SKM-1 (cell line): ENCODE measurements around the gene NLGN3.

Experiments used
- DNase-seq: peaks from one replicate; lab custom pipeline; 2025; ENCODE audit not compliant: unreplicated experiment; lab: John Stamatoyannopoulos, UW

Gene NLGN3

DNA sequence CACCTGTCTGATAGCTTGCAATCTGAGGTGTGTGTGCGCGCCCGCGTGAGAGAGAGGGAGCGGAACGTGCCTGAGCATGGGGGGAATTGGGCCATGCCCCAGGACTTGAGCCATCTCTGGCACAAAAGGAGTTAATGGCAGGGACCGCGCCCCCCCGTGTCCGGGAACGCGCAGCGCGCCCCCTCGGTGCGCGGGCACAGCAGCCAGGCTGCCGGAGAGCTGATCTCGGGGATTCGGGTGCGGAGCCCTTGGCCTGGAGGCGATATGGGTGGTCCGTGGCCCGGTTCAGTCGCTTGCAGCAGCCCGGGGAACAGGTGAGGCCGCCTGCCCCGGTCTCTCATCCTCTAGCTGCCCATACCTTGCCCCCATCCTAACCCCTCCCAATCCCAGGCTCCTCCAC is at the start of gene NLGN3:
Gene NLGN3, plus strand, starts transcription at position 191 of the 400 bp plus-strand sequence. CDS start 2,909 bp downstream, outside the sequence.
- no peak for DNase-seq

GRCh38 chrX:71095033-71095432 is 49.6 kb upstream of the NLGN3 start:
- DNase-seq: no peak

DNA sequence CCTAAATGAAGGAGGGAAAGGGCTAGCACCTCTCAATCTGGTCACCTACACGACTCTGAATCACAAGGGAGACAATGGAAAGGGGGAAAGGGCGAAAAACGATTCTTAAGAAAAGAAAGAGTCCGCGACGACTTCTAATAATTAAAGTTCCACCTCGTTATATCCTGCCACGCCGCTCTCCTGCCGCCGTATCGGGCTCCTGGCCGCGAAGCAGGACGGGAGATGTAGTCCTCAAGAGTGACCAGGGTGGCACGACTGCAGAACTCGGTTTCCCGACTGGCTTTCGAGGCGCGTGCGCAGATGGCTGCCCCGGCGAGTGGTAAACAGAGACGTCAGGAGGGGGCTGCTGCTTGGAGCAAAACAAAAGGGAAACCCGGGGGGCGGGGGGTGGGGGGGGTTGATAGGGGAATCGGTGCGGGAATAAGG is 49.1 kb upstream of the NLGN3 start, which contains the start of gene FOXO4:
Gene FOXO4, plus strand, starts transcription at position 297 of the 426 bp plus-strand sequence. CDS start 678 bp downstream, outside the sequence.
- peak; percentile 61 for DNase-seq

- DNase-seq: no peak
Observed at GRCh38 chrX:71095981-71096759, 48.5 kb upstream of the NLGN3 start.

DNA sequence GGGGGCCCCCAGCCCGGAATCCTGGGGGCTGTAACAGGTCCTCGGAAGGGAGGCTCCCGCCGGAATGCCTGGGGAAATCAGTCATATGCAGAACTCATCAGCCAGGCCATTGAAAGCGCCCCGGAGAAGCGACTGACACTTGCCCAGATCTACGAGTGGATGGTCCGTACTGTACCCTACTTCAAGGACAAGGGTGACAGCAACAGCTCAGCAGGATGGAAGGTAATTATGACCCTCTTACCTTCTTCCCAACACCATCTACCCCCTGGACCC is 47.9 kb upstream of the NLGN3 start:
- DNase-seq: no peak

GRCh38 chrX:71098302-71098701 is 46.3 kb upstream of the NLGN3 start:
- DNase-seq: peak; percentile 14

DNA sequence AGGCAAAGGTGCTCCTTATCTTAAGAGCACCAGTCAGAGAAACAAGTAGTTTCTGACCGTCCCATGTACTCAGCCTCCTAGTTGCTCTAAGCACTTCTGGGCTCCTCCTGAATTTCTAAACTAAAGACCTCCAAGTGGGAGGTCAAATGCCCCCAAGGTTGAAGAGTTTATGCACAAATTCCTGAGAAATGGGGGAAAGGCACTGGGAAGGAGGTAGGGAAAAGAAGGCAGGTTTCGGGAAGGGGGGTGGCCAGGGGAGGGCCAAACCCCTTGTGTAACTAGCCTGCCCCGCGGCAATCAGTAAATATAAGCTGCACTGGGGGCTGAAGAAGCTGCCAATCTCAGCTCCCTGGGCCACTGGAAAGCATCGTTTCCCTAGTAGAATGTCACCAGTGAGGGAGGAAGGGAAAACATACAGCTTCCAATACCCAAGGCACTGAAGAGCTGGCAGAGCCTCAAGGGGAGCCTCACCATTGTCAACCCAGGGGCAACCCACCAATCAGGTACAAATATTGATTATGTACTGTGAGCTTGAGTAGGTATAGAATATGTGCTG is 45.6 kb upstream of the NLGN3 start:
- no peak for DNase-seq

DNA sequence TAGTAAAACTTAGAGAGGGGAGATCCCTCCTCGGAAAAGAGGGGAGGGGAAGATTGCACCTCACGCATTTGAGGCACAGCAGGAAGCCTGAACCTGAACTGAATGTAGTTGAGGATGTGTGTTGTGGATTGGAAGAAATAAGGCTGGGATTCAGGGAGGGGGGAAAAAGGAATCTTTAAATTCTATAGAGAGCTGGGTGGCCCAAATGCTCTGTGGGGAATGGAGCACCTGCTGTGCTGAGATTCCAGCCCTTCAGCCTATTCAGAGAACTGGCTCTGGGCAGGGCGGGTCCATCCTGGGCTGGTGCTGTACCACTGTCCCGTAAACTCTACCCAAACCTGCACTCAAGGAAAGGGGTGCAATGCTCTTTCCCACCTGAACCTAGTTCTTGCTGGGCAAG is 44.9 kb upstream of the NLGN3 start:
- DNase-seq: no peak

DNA sequence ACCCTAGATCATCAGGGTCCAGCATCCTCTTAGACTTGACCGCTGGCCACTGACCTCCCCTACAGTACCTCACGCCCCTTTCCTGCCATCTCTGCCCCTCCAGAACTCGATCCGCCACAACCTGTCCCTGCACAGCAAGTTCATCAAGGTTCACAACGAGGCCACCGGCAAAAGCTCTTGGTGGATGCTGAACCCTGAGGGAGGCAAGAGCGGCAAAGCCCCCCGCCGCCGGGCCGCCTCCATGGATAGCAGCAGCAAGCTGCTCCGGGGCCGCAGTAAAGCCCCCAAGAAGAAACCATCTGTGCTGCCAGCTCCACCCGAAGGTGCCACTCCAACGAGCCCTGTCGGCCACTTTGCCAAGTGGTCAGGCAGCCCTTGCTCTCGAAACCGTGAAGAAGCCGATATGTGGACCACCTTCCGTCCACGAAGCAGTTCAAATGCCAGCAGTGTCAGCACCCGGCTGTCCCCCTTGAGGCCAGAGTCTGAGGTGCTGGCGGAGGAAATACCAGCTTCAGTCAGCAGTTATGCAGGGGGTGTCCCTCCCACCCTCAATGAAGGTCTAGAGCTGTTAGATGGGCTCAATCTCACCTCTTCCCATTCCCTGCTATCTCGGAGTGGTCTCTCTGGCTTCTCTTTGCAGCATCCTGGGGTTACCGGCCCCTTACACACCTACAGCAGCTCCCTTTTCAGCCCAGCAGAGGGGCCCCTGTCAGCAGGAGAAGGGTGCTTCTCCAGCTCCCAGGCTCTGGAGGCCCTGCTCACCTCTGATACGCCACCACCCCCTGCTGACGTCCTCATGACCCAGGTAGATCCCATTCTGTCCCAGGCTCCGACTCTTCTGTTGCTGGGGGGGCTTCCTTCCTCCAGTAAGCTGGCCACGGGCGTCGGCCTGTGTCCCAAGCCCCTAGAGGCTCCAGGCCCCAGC is 43.8 kb upstream of the NLGN3 start:
- no peak for DNase-seq

DNA sequence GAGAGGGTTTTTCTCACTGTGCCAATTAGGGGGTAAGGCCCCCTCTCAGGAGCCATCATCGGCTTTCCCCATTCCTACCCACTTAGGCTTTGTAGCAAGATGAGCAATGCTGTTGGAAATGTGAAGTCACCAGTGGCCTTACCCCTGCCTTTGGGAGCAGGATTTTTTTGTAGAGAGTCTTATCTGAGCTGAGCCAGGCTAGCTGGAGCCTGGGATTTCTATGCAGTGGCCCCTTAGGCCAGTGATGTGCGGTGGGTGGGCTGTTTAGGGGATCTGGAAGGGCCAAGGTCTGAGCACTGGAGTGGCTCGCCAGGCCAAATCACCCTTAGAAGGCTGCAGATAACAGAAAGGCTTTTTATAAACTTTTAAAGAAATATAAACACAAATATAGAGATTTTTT is 42.3 kb upstream of the NLGN3 start:
- DNase-seq: no peak

DNA sequence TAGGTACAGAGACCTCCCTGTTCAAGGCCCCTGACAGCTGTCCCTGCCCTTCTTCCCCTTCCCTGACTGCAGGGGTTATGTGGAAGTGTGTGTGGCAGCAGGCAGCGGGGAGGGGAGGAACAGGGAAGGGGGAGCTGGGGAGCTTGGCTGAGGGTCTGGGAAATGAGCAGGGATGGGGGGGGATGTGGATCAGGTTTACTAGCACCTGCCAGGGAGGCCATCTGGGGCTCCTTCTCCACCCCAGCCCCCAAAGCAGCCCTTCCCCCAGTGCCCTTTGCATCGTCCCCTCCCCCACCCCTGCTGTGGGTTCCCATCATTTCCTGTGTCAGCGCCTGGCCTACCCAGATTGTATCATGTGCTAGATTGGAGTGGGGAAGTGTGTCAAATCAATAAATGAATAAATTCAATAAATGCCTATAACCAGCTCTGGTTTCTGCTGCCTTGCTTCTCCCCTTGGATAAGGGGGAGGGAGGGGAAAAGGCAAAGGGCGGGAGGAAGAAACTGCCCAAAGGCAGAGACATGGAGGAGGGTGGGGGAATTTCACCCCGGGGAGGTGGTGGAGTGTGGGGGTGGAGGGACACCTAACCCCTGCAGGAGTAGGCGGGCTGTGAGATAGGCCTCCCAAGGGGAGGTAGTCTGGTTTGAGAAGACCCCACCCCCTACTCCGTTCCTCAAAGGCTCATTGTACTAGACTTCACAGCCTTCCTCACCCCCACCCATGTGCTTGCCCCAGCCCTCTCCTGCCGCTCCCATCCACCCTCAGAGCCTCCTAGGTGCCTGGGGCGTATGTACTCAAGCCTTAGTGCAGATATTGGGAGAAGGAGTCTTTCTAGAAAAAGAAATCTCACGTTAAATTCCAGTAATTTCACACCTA is 41.3 kb upstream of the NLGN3 start:
- peak; percentile 56 for DNase-seq

DNA sequence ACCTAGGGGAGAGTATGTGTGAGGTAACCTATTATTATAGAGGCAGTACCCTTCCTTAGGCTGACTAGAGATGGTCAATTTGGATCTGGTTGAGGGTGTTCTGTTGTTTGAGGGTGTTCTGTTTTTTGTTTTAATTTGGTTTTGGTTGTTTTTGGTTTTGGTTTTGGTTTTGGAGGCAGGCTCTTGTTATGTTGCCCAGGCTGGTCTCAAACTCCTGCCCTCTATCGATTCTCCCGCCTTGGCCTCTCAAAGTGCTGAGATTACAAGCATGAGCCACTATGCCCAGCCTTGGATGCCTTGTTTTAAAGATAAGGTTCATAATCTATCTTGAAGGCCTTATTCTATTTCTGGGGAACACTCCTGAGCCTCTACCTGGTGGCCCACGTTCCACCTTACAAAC is 39.0 kb upstream of the NLGN3 start:
- no peak for DNase-seq

GRCh38 chrX:71106427-71106826 is 38.2 kb upstream of the NLGN3 start, which contains the start of gene CXorf65:
Gene CXorf65 (minus strand): TSS chrX:71106740. CDS start chrX:71106556, 184 bp downstream.
- no peak for DNase-seq

DNA sequence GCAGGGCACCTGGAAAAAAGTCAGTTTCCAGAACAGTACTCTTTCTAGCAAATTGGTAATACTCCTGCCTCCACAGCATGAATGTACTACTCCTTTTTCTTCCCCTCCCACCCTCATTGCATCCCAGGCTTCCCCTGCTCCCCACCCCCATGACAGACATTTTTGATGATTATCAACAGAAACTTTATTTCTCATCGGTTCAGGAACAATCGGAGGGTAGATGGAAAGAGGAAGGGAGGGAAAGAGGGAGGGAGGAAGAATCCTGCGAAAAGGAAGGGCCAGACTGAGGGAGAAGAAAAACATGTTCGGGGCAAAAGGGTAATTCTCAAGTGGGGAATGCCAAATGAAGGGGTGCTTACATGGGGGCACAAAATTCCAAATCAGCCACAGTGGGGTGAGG is 37.4 kb upstream of the NLGN3 start:
- DNase-seq: no peak

- no peak for DNase-seq
Observed at GRCh38 chrX:71107762-71108360, 36.8 kb upstream of the NLGN3 start.

DNA sequence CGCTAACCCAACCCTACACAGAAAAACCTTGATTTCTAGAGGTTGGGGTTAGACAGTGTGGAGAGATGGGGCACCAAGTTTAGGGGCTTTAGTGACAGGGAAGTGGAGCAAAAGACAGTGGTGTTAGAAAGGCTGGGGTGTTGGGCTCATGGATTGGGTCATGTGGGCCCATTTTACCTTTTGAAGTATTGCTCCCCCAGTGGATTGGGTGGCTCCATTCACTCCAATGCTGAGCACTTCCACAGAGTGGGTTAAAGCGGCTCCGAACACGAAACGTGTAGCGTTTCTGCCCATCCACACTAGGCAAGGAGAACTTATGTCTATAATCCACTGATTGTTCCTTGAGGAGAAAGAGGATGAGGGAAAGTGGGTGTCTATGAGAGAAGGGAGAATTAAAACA is 35.6 kb upstream of the NLGN3 start:
- DNase-seq: no peak

DNA sequence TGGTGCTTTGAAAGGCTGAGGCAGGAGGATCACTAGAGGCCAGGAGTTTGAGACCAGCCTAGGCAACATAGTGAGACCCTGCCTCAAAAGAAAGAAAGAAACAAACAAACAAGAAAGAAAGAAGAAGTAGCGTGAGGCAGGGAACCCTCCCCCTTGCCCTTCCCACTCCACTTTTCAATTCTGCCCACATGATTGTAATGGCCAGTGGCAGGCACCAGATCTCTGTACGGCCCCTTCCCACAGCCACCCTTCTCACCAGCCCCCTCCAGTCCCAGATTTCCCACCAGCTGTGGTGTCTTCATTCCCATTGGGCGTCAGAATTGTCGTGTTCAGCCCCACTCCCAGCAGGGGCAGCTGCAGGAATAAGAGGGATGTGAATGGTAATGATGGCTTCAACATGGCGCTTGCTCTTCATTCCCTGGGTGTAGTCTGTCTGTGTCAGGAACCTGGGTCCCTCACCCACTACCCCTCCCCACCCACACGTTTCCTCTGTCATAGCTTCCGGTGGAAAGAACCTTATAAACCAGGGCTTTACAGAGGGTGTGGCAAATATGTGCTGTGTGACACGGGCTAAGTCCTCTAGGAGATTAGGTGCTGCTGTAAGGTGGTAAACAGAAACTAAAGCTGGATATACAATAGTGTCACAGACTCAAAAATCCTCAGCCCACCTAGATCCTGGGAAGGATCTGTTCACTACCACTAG is 33.3 kb upstream of the NLGN3 start, which contains the start of gene IL2RG:
Gene IL2RG, minus strand, starts transcription at position 437 of the 703 bp plus-strand sequence. Its CDS starts 38 bp downstream, at position 399.
- no peak for DNase-seq

DNA sequence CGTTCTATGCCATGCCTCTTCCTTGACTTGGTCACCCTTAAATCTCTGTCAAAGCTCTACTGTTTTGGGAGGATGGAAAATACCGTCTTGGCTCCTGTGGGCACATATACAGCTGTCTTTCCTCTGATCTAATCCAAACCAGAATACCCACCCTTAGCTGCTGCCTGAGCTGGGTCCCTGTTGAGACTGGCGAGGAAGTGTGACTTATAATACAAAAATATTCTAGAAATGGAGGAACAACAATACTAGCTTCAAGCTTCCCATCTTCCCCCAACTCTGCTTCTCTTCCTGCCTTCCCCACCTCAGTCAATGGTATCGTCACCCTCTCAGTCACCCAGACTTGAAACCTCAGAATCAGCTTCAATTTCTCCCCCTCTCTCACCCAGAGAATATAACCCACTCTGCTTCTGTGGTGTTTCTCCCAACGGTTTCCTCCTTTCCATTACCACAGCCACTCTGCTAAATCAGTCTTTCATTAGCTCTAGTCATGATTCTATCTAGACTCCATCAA is 32.7 kb upstream of the NLGN3 start:
- peak; percentile 3 for DNase-seq

- no peak for DNase-seq
Observed at GRCh38 chrX:71117358-71117757, 27.3 kb upstream of the NLGN3 start.
